Colonic mucosa (tissue), 4 donors: ENCODE data around the gene RSF1. TPM values are rescaled to one million over a fixed set of nuclear protein-coding genes. Genes with fewer than 3 reads are reported as not detected.

Source experiments
- DNase-seq: peaks from one replicate; pipeline ENCODE4 v3.0.0-alpha.2; 2020
- H3K27ac ChIP-seq: fragments of 200-600 bp; one replicate; pipeline ENCODE4 v1.8.0; 2021
- H3K27me3 ChIP-seq: fragments of 200-600 bp; one replicate; pipeline ENCODE4 v1.8.0; 2021
- H3K36me3 ChIP-seq: fragments of 200-600 bp; one replicate; pipeline ENCODE4 v1.8.0; 2021
- H3K4me1 ChIP-seq: fragments of 200-600 bp; one replicate; pipeline ENCODE4 v1.8.0; 2021; ENCODE audit warnings: mild to moderate bottlenecking
- H3K4me3 ChIP-seq: fragments of 200-600 bp; one replicate; pipeline ENCODE4 v1.8.0; 2021
- H3K9ac ChIP-seq, 2 donors: one replicate each; pipeline ENCODE4 v1.7.0; 2013; ENCODE audit warnings: control low read depth in 2 of 2, low read depth in 2 of 2, low read length in 2 of 2
- H3K9me3 ChIP-seq: fragments of 200-600 bp; one replicate; pipeline ENCODE4 v1.8.0; 2021
- intact Hi-C: fragments of 100-400 bp; cut with DNase I; formaldehyde crosslinking; loops from one replicate; pipeline ENCODE4 v1.14.1; 2022
- total RNA-seq, 2 donors: library from RNA; stranded (reverse); fragmentation: NEBNext Ultra II Directional in 1 of 2; extraction: Animal tissue kit (Norgen Biotek cat#: 25700) in 1 of 2; gene quantifications; one replicate each; pipeline ENCODE4 v1.2.1, GENCODE V29; 2021
- TF ChIP-seq, protein P1 (sequence below): fragments of 200-600 bp; IDR thresholded peaks from one replicate; pipeline ENCODE4 v1.8.0; 2022; ENCODE audit warnings: antibody characterized with exemption, mild to moderate bottlenecking
- donor health status: healthy.
- donor health status: DM: no; HTN: no; CAD: no.
- donor health status: DM: no; HTN: no; CAD: no.

The RSF1 gene
- total RNA-seq, 2 donors from 2014 or later = 36.7 to 68.2 TPM

DNA sequence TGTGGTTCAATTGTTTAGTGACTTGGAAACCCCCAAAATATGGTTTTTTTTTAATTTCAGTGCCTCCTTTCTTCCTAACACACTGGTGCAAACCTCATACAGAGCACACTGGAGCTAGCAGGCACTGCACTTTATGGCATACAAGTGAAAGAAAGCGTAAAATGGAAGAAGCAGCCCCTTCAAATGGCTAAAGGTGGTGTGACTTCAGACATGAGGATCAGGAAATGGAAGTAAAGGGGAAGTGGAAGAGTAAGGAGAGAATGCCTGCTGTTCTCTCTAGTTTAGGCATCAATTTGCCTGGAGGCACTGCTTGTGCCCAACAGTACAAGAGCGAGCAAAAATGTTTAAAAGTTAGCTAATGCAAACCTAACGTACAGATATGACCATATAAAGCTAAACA lies 5.7 kb downstream of the RSF1 start:
- no peaks in the 10 kb centered on the region for H3K36me3 ChIP-seq

DNA sequence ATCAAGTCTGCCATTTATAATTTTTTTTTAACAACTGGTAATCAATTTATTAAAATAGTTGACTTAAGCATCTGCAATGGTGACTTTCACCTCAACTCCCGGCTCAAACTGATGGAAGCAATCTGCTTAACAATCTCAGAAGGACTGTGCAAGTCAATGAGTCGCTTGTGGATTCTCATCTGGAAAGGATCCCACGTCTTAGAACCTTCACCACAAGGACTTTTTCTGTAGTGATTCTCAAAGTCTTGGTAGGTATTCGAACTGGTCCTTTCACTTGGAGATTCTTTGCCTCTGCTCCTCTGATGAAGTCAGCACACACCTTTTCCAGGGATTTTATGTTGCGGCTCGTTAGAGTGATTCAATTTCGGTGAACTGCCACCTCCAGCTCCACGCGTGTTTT lies 7.3 kb downstream of the RSF1 start:
- DNase-seq = no peak
- TF ChIP-seq, protein P1, sequence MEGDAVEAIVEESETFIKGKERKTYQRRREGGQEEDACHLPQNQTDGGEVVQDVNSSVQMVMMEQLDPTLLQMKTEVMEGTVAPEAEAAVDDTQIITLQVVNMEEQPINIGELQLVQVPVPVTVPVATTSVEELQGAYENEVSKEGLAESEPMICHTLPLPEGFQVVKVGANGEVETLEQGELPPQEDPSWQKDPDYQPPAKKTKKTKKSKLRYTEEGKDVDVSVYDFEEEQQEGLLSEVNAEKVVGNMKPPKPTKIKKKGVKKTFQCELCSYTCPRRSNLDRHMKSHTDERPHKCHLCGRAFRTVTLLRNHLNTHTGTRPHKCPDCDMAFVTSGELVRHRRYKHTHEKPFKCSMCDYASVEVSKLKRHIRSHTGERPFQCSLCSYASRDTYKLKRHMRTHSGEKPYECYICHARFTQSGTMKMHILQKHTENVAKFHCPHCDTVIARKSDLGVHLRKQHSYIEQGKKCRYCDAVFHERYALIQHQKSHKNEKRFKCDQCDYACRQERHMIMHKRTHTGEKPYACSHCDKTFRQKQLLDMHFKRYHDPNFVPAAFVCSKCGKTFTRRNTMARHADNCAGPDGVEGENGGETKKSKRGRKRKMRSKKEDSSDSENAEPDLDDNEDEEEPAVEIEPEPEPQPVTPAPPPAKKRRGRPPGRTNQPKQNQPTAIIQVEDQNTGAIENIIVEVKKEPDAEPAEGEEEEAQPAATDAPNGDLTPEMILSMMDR = no peak

More for the DNA sequence above, 5.7 kb downstream of the RSF1 start:
- H3K4me1 ChIP-seq = peaks cover 9% of the 10 kb centered on the region
- H3K27me3 ChIP-seq = no peaks in the 10 kb centered on the region
- DNase-seq = no peak
- no peak overlapping the region for H3K27ac ChIP-seq
- no peak overlapping the region for H3K9ac ChIP-seq
- no peak overlapping the region for H3K4me3 ChIP-seq
- intact Hi-C loops = no loop called here
- TF ChIP-seq, protein P1 = no peak
- H3K9me3 ChIP-seq = peaks cover 4% of the 10 kb centered on the region

DNA sequence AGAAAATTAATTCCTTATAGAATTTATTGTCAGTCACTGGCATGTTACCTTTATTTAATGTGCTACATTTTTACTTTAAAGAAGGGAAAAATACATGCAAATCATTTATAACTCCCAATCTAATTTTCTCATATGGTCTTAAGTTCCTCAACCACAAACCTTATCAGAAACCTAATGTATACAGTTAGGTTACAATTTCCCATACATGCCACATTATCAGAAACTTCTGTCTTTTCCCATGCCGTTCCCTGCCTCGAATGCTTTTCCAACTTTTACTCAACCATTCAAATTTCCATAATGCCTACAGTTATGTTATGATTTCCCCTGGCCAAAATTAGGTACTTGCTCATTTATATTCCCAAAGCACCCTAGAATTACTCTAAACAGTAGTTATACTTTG lies 13.5 kb downstream of the RSF1 start:
- TF ChIP-seq, protein P1 = no peak
- intact Hi-C loops = no loop called here
- H3K9ac ChIP-seq = no peak overlapping the region

More for the DNA sequence above, 7.3 kb downstream of the RSF1 start:
- H3K9me3 ChIP-seq = peaks cover 4% of the 10 kb centered on the region
- intact Hi-C loops = no loop called here
- no peak overlapping the region for H3K4me3 ChIP-seq
- no peak overlapping the region for H3K9ac ChIP-seq
- no peaks in the 10 kb centered on the region for H3K36me3 ChIP-seq
- no peak overlapping the region for H3K27ac ChIP-seq
- no peaks in the 10 kb centered on the region for H3K27me3 ChIP-seq
- no peaks in the 10 kb centered on the region for H3K4me1 ChIP-seq

DNA sequence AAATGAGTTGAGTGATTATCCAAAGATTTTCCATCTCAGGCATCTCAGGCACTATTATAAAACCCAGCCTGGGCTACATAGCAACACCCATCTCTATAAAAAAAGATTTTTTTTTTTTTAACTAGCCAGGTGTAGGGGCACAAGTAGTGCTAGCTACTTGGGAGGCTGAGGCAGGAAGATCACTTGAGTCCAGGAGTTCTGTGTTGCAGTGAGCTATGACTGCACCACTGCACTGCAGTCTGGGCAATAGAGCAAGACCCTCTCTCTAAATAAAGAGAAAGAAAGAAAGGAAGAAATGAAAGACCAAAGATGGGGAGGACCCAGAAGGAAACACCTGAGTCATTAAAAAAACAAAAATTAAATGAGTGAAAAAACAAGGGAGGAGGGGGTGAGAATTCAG lies 14.1 kb downstream of the RSF1 start:
- intact Hi-C loops = no loop called here
- no peaks in the 10 kb centered on the region for H3K4me1 ChIP-seq

More for the DNA sequence above, 13.5 kb downstream of the RSF1 start:
- Histone ChIP-seq H3K4me3 (no peak overlapping the region), H3K27ac (no peak overlapping the region), H3K9me3 (no peaks in the 10 kb centered on the region), H3K4me1 (no peaks in the 10 kb centered on the region), H3K27me3 (no peaks in the 10 kb centered on the region), H3K36me3 (no peaks in the 10 kb centered on the region)
- DNase-seq = no peak

DNA sequence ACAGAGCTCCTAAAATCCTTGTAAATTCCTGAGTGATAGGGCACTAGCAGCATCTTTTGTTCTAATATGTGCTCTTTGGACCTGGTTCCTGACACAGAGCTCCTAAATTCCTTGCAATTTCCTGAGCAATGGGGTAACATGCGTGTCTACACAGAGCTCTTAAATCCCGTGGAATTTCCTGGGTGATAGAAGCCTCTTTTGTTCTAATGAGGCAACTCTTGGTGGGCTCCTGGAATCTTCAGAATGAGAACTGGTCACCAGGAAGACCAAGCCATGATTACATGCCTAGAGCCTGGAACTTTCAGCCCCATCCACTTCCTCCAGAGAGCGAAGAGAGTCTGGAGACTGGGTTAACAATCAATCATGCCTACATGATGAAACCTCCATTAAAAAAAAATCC lies 19.0 kb downstream of the RSF1 start:
- intact Hi-C loops = no loop called here

More for the DNA sequence above, 14.1 kb downstream of the RSF1 start:
- no peak overlapping the region for H3K4me3 ChIP-seq
- H3K27ac ChIP-seq = no peak overlapping the region
- H3K27me3 ChIP-seq = no peaks in the 10 kb centered on the region
- H3K9ac ChIP-seq = no peak overlapping the region
- TF ChIP-seq, protein P1 = no peak
- no peaks in the 10 kb centered on the region for H3K36me3 ChIP-seq
- DNase-seq = no peak
- no peaks in the 10 kb centered on the region for H3K9me3 ChIP-seq

More for the DNA sequence above, 19.0 kb downstream of the RSF1 start:
- Histone ChIP-seq H3K27me3 (no peaks in the 10 kb centered on the region), H3K9ac (no peak overlapping the region), H3K27ac (no peak overlapping the region), H3K36me3 (no peaks in the 10 kb centered on the region), H3K4me3 (no peak overlapping the region), H3K4me1 (no peaks in the 10 kb centered on the region), H3K9me3 (no peaks in the 10 kb centered on the region)
- TF ChIP-seq, protein P1 = no peak
- DNase-seq = no peak
